ENCODE data around the gene RPL12. TPM values are rescaled to one million over a fixed set of nuclear protein-coding genes. Genes with fewer than 3 reads are reported as not detected.

Gene RPL12
- total and polyA plus RNA-seq, 2 of the 13 experiments (the other 11 are each of a cell fraction or from before 2014, with no cell fraction given): 1,551 to 2,590 TPM

DNA sequence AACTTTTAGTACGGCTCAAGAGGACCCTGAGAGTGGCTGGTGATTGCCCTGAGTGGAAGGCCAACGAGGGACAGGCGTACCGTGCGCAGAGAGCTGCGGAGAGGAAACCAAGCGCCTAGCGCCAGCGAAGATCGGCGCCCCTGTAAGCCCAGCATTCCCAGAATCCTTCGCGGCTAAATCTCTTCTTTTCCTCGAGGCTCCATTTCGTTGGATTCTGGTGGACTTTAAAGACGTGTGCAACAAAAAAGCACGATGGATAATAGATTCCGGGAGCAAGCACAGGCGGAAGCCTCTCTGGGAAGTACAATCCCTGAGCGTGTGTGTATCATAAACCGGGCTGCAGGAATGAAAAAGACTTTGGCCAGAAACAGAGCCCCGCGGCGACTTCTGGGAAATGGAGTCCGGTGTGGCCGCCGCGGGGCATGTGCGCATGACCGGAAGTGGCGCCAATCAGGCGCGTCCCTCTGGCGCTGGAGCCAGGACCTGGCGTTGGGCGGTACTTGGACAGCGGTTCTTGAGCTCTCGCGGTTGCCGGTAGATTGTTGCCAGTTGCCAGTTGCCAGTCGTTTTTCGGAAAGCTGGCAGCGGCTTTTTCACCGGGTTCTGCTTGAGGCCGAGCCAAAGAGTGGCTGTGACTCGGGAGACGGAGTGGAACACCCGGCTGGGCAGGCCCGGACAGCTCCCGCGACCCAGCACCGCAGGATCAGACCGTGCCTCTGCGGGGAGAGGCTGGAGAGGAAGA, 27.1 kb downstream of the RPL12 start, which contains the start of gene ZNF79 (continued):
- TF ChIP-seq, protein P1, sequence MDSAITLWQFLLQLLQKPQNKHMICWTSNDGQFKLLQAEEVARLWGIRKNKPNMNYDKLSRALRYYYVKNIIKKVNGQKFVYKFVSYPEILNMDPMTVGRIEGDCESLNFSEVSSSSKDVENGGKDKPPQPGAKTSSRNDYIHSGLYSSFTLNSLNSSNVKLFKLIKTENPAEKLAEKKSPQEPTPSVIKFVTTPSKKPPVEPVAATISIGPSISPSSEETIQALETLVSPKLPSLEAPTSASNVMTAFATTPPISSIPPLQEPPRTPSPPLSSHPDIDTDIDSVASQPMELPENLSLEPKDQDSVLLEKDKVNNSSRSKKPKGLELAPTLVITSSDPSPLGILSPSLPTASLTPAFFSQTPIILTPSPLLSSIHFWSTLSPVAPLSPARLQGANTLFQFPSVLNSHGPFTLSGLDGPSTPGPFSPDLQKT (CRISPR knock-in tag; IDR thresholded peaks at IDR 0.05; ENCODE audit: borderline replicate concordance): 0 out of 2 replicates have a peak, but pooled peaks have one; percentile 29
- TF ChIP-seq, protein P2, sequence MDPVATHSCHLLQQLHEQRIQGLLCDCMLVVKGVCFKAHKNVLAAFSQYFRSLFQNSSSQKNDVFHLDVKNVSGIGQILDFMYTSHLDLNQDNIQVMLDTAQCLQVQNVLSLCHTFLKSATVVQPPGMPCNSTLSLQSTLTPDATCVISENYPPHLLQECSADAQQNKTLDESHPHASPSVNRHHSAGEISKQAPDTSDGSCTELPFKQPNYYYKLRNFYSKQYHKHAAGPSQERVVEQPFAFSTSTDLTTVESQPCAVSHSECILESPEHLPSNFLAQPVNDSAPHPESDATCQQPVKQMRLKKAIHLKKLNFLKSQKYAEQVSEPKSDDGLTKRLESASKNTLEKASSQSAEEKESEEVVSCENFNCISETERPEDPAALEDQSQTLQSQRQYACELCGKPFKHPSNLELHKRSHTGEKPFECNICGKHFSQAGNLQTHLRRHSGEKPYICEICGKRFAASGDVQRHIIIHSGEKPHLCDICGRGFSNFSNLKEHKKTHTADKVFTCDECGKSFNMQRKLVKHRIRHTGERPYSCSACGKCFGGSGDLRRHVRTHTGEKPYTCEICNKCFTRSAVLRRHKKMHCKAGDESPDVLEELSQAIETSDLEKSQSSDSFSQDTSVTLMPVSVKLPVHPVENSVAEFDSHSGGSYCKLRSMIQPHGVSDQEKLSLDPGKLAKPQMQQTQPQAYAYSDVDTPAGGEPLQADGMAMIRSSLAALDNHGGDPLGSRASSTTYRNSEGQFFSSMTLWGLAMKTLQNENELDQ (CRISPR knock-in tag; IDR thresholded peaks at IDR 0.05; ENCODE audit: borderline replicate concordance): no peak
- TF ChIP-seq ZNF205 (CRISPR knock-in tag; IDR thresholded peaks at IDR 0.05) (no peak), ZSCAN31 (CRISPR knock-in tag; IDR thresholded peaks at IDR 0.05; ENCODE audit: low read depth) (peak; percentile 27; the same call in 1 of the 2 replicates), JUND (CRISPR knock-in tag; IDR thresholded peaks at IDR 0.05) (no peak), ZNF431 (CRISPR knock-in tag; IDR thresholded peaks at IDR 0.05; ENCODE audit: borderline replicate concordance, low read depth) (no peak), ZNF451 (CRISPR knock-in tag; IDR thresholded peaks at IDR 0.05) (0 out of 2 replicates have a peak, but pooled peaks have one; percentile 48), ZNF256 (CRISPR knock-in tag; conservative IDR thresholded peaks at IDR 0.05) (no peak; the same call in 1 of the 2 replicates), ATAD3A (CRISPR knock-in tag; IDR thresholded peaks at IDR 0.05) (no peak), RORA (CRISPR knock-in tag; IDR thresholded peaks at IDR 0.05) (no peak), ZIK1 (CRISPR knock-in tag; IDR thresholded peaks at IDR 0.05; ENCODE audit: borderline replicate concordance, low read depth) (0 out of 2 replicates have a peak, but pooled peaks have one; percentile 28)
- TF ChIP-seq, protein P3, sequence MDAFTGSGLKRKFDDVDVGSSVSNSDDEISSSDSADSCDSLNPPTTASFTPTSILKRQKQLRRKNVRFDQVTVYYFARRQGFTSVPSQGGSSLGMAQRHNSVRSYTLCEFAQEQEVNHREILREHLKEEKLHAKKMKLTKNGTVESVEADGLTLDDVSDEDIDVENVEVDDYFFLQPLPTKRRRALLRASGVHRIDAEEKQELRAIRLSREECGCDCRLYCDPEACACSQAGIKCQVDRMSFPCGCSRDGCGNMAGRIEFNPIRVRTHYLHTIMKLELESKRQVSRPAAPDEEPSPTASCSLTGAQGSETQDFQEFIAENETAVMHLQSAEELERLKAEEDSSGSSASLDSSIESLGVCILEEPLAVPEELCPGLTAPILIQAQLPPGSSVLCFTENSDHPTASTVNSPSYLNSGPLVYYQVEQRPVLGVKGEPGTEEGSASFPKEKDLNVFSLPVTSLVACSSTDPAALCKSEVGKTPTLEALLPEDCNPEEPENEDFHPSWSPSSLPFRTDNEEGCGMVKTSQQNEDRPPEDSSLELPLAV (CRISPR knock-in tag; conservative IDR thresholded peaks at IDR 0.05; ENCODE audit: low read depth): no peak
- TF ChIP-seq, protein P4, sequence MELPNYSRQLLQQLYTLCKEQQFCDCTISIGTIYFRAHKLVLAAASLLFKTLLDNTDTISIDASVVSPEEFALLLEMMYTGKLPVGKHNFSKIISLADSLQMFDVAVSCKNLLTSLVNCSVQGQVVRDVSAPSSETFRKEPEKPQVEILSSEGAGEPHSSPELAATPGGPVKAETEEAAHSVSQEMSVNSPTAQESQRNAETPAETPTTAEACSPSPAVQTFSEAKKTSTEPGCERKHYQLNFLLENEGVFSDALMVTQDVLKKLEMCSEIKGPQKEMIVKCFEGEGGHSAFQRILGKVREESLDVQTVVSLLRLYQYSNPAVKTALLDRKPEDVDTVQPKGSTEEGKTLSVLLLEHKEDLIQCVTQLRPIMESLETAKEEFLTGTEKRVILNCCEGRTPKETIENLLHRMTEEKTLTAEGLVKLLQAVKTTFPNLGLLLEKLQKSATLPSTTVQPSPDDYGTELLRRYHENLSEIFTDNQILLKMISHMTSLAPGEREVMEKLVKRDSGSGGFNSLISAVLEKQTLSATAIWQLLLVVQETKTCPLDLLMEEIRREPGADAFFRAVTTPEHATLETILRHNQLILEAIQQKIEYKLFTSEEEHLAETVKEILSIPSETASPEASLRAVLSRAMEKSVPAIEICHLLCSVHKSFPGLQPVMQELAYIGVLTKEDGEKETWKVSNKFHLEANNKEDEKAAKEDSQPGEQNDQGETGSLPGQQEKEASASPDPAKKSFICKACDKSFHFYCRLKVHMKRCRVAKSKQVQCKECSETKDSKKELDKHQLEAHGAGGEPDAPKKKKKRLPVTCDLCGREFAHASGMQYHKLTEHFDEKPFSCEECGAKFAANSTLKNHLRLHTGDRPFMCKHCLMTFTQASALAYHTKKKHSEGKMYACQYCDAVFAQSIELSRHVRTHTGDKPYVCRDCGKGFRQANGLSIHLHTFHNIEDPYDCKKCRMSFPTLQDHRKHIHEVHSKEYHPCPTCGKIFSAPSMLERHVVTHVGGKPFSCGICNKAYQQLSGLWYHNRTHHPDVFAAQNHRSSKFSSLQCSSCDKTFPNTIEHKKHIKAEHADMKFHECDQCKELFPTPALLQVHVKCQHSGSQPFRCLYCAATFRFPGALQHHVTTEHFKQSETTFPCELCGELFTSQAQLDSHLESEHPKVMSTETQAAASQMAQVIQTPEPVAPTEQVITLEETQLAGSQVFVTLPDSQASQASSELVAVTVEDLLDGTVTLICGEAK (IDR thresholded peaks at IDR 0.05): no peak
- TF ChIP-seq, protein P4 (CRISPR knock-in tag; IDR thresholded peaks at IDR 0.05): no peak

Measured in HepG2 (cell line).